ENCODE data around the gene ATG2B.
"Not testable (repeated sequence)": the region's sequence is repeated elsewhere in the genome, so short reads cannot be mapped to it uniquely, and the experiment has no call there.

ATG2B gene

GRCh38 chr14:96251656-96252155, 111.4 kb downstream of the ATG2B start:
- no peak for DNase-seq

- DNase-seq = no peak
These were observed 112.7 kb downstream of the ATG2B start for GRCh38 chr14:96250485-96250884.

- no peak for DNase-seq
These were observed 114.1 kb downstream of the ATG2B start for GRCh38 chr14:96249029-96249428.

GRCh38 chr14:96247031-96247430, 116.1 kb downstream of the ATG2B start:
- DNase-seq = no peak

- no peak for DNase-seq
These were observed 116.6 kb downstream of the ATG2B start for GRCh38 chr14:96246539-96246847.

GRCh38 chr14:96245710-96246538, 117.2 kb downstream of the ATG2B start:
- DNase-seq = no peak

GRCh38 chr14:96245074-96245473, 118.1 kb downstream of the ATG2B start:
- DNase-seq = not testable (repeated sequence)

GRCh38 chr14:96243785-96244184, 119.4 kb downstream of the ATG2B start:
- no peak for DNase-seq

- DNase-seq = no peak
These were observed 121.0 kb downstream of the ATG2B start for GRCh38 chr14:96242126-96242525.

- no peak for DNase-seq
These were observed 122.5 kb downstream of the ATG2B start for GRCh38 chr14:96240641-96241040.

GRCh38 chr14:96239711-96240141, 123.4 kb downstream of the ATG2B start:
- no peak for DNase-seq

- no peak for DNase-seq
These were observed 124.4 kb downstream of the ATG2B start for GRCh38 chr14:96238676-96239265.

- DNase-seq = peak in 1 of 2 experiments; percentile 70
These were observed 125.5 kb downstream of the ATG2B start for GRCh38 chr14:96237641-96238040.

GRCh38 chr14:96235426-96235825, 127.7 kb downstream of the ATG2B start:
- no peak for DNase-seq

- DNase-seq = no peak
These were observed 129.5 kb downstream of the ATG2B start for GRCh38 chr14:96233661-96234060.

GRCh38 chr14:96232506-96232905, 130.6 kb downstream of the ATG2B start:
- DNase-seq = no peak

GRCh38 chr14:96231526-96232130, 131.5 kb downstream of the ATG2B start:
- DNase-seq = peak; percentile 7 to 40

GRCh38 chr14:96231056-96231455, 132.1 kb downstream of the ATG2B start:
- DNase-seq = no peak

GRCh38 chr14:96229315-96229714, 133.8 kb downstream of the ATG2B start:
- no peak for DNase-seq

Data from NCI-H446 (cell line).